HG03442 (cell line): ENCODE measurements around the gene CTNND2.

Experiments
- ATAC-seq: cut with Tn5 transposase; IDR thresholded peaks from one replicate; pipeline ENCODE4 v1.9.1; 2021; ENCODE audit warnings: mild to moderate bottlenecking, moderate library complexity; ENCODE audit not compliant: unreplicated experiment

The CTNND2 gene

DNA sequence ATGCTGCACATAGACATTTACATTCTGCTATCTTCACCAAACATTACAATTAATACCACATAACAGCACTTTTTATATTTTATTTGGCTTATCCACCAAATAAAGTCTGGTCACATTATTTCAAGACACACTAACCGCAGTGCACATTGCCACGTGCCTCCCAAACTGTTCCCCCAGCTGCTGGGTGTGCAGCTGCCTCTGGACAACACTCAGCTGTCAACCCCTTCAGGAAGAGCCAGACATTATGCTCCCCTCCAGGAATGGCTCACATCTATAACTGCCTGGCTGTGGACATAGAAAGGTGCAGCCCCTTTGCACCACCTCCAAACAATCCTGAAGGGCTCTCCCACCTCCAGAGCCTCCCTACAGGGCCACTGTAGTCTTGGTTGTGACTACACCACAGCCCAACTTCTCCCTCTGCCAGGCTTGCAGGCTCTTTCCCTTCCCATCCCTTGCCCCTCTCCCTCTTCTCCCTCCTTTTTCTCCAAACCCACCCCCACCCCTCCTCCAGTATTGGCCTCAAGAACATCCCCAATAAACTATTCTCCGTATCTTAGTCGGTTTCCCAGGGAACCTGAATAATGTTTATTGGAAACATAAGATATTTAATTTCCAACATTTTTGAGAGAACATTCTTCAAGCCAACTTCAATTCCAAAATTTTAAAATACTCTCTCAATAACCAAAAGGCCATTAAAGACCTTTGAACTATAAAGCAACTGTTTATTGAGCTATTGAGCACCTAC is 372.3 kb downstream of the CTNND2 start:
- no peak for ATAC-seq

DNA sequence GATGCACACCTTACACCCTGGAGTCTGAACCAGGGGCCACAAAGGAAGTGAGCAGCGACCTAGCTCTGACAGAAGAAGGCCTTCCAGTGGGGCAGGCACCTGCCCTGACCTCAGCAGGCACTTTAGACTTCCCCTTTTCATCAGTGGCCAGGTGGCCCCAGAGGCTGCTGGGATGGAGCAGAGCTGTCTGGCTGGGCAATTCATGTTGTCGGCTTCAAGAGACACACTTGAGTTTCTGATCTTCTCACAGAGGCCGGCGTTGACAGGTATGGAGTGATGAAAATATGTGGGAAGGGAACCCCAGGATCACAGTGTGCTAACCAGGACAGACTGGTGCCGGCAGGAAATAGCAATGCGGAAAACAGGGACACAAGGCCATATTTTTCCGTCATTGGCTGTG is 375.5 kb downstream of the CTNND2 start:
- ATAC-seq: no peak

DNA sequence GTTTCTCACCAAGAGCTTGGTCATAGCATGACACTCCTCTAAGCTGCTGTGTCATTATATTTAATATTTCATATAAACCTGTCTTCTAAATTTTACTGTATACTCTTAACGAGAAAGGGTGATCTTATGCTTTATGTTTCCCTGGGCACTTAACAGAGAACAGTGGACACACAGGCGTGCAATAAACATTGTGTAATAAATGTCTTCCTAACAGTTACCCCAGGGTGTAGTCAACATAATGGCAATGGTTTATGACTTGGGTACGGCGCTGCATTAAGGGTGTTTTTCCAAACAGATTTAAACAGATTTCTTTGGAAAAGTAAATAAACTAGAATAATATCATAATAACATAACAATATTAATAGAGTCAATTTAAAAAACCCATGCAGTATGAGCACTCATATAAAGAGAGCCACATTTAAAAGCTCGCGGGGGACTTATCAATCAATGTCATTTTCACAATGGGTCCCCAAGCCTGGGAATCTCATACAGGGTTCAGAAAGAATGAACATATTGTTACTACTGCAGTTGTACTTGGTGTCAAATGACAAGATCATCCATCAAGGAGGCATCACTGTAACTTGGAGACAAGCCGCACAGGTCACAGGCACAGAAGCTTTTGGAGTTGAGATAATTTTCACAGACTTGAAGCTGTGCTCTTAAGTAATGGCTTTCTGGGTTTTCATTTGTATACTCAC is 376.4 kb downstream of the CTNND2 start:
- ATAC-seq: no peak

DNA sequence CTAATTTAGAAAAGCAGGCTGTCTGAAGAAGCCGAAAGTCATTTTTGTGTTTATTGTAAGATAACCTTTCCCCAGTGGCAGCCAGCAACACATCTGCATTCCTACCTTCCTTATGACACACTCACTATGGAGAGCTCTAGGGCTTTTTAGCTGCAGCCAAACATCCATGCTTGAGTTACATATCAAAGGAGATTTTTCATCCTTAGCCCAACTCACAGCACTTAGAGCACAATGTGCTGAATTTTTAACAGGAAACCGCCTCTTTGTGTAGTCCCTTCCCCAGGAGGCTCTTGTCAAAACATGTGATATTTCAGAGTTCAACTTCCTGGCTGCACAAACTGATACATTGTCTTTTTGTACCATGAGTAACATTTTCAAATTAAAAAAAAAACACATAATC is 379.2 kb downstream of the CTNND2 start:
- no peak for ATAC-seq

DNA sequence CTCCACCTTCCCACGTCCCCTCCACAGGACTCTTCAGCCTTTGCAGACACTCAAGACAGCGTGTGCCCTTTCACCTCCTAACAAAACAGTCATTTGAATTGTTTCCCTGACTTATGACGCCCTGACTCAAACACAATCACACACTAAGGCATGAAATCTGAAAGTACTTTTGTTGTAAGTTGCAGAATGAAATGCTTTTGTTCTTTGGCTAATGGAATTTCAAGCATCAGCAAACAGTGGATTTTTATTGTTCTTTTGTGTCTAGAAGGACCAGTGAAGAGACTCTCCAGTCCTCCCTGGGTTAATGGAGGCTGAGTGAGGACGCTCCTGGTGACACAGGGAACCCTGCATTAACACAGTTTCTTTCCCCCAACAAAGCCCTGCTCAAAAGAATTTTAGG is 380.1 kb downstream of the CTNND2 start:
- no peak for ATAC-seq

DNA sequence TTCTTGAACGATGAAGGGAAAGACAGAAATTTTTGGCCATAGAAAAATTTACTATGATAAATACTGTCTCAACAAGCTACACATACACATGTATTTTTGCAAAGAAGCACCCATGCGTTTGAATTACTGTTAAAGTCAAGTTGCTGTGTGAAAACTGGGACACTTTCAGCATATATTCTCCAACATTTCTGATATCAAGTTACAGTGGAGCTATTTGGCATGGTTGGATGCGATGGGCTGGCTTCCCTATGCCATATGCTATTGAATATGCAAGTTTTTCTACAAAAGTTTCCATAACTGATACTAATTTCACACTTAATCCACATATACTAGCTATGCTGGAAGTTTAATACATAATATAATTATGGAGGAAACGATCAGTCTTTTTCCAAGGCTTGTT is 381.4 kb downstream of the CTNND2 start:
- ATAC-seq: no peak

DNA sequence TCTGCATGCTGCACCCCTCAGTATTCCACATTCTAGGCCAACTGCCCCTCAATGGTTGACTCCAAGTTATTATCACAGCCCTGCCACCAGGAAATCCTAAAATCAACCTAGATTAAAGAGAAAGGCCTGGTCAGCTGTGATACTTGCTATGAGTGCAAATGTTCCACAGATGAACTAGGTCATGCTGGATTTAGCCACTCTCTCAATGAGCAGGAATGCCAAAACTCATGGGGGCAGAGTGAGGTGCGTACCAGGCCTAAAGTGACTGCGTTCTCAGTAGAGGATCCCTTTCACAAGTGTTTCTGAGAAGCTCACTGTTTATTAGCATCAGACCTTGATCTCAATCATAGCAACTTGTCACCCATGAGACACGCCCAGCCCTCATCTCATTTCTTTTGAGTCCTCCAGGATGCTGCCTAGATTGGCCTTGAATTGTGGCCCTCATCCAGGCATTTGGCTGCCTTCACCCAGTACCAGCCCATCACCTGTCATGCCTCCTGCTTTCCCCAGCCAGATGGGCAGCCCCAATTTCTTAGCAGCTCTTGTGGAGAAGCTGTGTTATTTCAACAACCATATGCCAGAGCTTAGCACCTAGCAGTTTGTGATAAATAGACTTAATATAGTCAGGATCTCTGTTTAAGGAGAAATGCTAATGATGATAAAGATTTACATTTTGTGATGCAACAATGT is 383.9 kb downstream of the CTNND2 start:
- ATAC-seq: no peak

DNA sequence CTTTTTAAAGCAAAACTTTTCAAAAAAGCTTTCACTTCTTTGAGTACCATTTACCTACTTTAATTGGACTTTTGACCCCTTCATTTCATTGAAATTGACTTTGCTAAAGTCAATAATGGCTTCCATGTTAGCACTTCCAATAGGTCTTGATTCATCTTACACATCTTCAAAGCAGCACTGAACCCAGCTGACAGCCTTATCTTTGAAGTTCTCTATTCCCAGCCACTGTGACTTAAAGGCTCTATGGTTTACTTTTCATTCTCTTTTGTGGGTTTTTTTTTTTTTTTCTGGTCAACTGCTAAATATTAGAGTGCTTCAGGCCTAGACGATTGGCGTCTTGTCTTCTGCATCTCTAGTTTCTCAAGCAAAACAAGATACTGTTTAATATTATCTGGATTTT is 385.0 kb downstream of the CTNND2 start:
- no peak for ATAC-seq

DNA sequence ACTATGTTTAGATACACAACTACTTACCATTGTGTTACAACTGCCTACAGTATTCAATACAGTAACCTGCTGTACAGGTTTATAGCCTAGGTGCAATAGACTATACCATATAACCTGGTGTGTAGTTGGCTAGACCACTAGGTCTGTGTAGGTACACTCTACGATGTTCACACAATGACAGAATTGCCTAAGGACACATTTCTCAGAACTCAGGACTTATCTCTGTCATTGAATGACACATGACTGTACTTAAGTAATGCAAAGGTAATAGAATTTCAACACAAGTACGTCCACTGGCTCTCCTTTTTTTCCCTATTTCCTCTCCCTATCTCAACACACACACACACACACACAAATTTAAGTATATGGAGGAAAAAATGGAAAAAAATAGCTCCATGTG is 385.6 kb downstream of the CTNND2 start:
- no peak for ATAC-seq

DNA sequence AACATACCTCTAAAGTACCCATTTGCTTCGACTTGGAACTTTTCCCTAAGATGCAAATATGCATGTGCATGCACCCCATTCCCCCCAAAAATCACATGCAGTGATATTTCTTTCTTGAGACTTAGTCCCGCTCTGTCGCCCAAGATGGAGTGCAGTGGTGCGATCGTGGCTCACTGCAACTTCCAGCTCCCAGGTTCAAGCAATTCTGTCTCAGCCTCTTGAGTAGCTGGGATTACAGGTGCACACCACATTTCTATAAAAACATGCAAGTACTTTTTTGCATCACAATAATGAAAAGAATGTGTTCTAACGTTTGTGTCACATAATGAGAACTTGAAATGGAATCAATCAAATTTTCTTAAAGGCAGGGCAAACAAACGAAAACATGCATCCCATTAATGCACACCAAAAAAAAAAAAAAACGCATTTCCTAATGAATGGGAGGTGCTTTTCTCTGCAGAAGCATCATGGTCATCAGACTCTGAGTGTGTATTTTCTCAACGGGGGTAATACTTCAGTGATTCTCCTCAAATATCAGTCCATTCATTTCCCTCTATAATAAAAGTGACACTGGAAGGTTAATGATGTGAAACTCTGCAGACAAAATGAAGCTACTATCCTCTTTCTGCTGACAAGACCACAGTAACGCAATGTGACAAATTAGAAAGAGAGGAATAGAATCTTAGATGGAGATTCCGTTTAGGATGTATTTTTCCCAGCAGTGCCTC is 389.4 kb downstream of the CTNND2 start:
- ATAC-seq: no peak

DNA sequence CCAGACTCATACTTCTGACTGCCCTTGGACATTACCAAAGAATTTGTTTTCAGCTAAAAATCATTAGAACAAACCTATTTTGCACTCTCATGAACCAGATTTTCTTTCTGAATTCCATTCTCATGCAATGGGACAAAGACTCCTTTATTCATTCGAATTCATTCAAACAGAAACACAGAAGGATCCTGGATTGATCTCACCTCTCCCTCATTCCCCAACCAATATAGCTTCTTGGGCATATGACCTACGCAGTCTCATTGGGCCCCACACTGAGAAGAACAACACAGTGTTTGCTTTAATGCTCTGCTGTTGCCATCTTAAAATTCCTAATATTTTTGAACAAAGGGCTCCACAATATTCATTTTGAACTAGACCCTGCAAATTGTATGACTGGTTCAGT is 392.4 kb downstream of the CTNND2 start:
- ATAC-seq: no peak

DNA sequence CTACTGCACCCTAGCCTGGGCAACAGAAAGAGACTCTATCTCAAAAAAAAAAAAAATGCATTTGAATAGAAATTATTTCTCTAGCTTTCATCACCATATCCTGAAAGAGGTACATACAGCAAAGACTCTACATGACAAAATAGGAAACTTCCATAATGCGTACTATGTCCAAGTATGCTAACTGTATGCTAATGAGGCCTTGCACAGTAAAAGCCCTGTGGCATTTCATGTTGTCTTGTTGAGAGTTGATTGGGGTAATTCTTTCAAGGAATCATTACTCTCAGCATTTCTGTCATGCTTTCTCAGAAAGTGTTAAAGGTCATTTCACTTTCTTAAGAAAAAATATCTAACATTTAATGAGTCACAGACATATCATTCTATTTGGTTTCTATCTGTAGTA is 393.4 kb downstream of the CTNND2 start:
- ATAC-seq: no peak

DNA sequence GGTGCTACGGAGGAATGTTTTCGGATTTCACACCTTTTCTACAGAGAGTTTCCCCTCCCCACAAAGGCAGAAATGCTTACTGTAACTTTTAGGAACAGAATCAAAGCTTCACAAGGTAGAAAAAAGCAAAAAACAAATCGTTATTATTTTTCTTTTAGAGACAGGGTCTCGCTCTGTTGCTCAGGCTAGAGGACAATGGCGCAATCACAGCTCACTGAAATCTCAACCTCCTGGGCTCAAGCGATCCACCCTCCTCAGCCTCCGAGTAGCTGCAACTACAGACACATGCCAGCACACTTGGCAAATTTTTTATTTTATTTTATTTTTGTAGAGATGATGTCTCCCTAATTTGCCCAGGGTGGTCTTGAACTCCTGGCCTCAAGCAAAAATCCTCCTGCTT is 394.5 kb downstream of the CTNND2 start:
- ATAC-seq: no peak

DNA sequence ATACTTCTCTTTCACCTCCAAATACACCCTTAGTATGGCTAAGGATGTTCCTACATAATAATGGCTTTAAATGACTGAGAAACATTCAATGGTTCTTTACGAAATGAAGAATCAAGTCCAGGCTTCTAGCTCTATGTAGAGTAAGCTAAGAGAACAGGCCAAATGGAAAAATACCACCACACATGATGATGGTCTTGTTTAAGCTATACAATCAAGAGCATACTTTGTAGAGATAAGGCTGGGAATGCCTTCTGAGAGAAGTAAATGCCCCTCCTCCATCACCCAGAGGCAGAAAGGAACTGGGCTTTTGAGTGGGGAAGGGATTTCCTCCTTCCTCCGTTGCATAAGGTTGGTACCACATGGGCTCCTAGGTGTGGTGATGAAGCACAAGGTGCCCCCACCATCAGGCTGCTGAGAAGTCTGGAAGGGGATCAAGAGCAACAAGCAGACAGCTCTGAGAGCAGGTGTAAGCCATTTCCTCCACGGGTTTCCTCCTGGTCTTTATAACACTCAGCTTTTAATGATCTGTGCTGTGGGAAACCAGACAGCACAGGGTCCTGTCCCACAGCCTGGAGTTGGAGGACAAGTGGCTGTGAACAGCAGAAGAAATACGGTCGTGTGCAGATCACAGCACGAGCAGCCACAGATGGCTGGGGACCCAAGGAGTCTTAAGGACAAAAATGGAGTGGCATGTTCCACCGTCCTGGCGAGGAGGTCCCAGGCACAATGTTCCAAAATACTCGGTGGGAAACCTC is 396.9 kb downstream of the CTNND2 start:
- ATAC-seq: no peak

DNA sequence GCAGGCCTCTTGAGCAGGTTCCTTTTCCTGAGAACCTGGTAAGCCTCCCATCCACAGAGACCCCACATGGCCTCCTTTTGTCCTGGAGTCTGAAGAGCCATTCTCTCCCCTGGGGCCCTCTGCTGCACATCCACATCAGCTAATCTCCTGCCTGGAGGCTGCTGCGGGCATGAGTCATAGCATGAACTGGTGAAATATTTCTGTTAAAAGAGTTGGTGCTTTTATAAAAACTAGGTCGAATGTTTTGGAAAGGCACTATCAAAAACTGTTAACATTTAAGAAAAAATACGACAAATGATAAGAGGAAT is 399.4 kb downstream of the CTNND2 start:
- no peak for ATAC-seq

DNA sequence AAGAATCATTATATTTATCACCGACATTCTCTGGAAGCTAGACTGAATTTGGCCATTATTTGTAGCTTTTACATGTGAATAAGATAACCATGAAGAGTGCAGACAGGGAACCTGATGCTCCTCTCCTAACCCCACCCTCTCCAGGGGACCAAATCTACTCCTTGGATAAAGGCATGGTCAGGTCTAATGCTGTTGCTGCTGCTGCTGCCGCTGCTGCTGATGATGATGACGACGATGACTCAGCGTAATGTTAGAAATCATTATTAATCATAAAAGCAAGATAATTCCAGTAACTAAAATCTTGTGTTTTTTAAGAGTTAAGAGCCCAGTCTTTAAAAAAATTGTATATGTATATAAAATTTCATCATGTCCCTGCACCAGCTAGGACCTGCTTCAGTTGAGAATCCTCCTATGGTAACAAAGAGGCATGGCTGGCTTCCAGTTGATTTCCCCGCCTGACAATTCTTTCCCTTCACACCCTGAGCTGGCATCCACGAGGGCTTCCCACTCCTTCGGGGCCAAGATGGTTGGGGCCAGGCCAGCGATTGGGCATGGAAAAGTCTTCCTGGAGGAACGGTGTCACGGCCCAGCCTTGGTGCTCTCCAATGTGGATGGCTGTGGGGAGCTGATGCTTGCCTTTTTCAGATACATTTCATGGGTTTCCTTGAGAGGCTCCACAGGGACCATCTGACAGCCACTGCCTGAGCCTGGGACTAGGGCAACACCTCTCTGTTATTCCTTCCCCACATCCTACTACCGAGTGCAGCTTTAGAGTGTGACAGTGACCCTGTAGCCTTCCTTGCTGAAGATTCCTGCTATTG is 400.0 kb downstream of the CTNND2 start:
- ATAC-seq: no peak

DNA sequence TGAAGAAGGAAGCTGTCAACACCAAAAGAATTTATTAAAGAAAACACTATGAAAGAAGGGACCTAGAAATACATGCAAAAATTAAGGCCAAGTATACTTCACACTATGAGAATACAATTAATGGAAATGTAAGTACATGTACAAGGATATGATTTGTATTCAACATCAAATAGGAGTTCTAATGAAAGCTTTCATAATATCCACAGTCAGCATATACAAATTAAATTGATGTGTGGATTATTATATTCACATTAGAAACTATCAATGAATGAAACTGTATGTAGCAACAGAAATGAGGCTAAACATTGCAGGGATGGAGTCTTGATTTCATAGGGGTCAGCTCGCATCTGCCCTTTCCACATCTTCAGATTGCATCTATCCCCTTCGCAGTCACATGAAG is 401.5 kb downstream of the CTNND2 start:
- ATAC-seq: no peak

DNA sequence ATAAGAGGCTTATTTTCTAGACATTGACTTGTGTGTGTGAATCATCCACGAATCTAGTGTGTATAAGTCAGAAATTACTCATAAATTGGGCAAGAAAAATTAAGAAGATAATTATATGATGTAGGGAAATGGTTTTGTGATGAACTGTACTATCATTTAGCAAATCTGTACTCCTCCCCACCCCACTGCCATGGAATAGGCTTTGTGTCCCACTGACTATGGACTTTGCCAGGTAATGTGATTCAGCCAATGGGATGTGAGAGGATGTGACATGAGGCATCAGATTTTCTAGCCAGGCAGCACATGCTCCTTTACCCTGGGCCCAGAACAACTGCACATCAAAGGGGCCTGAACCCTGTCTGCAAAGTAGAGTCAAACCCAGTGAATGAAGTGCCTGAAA is 406.6 kb downstream of the CTNND2 start:
- ATAC-seq: no peak

DNA sequence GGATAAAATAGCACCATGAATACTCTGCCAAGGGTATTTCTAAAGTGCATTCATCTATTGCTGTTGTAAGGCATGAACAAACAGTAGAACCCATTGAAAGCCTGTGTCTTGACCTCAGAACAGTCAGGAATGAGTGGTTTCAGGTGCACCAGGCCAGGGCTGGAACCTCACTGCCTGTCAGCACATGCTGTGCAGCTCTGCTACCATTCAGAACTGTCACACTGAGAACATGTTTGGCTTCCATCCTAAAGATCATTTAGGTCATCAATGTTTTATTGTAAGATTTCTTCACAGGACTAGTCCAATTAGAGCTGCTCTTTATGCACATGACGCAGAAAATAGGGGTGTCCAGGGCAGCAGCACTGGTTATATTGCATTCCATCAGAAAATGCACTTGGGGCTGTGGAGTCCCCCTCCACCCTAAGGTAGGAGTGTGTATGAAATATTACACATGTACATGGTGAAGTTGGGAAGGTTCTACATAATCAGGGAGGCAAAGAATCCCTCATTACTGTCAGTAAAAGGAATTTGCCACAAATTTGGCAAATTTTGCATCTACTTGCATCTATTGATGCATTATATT is 408.0 kb downstream of the CTNND2 start:
- ATAC-seq: no peak

DNA sequence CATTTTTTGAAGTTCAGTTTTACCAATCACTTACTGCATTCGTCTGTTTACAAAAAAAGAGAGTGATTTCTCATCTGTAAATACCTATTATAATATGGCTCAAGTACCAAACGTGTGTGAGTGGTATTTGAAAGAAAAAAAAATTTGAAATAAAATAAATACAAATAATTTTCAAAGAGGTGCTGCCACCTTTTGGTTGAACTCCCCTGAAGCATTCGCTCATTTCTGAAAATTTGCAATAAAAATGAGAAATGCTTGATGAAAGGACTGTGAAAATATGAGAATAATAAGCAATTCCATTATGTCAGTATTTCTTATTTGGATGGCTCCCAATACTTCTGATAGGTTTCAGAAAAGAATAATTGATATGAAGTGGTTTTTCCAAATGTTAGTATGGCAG is 409.9 kb downstream of the CTNND2 start:
- no peak for ATAC-seq
